ENCODE results near the gene ZCCHC3. TPM values are rescaled to one million over a fixed set of nuclear protein-coding genes. Genes with fewer than 3 reads are reported as not detected.

ZCCHC3 gene
- total RNA-seq, 2 donors from 2014 or later = 39.5 to 46.1 TPM

DNA sequence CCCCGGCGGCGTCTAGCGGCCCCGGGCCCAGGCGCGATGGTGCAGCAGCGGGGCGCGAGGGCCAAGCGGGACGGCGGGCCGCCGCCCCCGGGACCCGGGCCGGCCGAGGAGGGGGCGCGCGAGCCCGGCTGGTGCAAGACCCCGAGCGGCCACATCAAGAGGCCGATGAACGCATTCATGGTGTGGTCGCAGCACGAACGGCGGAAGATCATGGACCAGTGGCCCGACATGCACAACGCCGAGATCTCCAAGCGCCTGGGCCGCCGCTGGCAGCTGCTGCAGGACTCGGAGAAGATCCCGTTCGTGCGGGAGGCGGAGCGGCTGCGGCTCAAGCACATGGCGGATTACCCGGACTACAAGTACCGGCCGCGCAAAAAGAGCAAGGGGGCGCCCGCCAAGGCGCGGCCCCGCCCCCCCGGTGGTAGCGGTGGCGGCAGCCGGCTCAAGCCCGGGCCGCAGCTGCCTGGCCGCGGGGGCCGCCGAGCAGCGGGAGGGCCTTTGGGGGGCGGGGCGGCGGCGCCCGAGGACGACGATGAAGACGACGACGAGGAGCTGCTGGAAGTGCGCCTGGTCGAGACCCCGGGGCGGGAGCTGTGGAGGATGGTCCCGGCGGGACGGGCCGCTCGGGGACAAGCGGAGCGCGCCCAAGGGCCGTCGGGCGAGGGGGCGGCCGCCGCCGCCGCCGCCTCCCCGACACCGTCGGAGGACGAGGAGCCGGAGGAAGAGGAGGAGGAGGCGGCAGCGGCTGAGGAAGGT, 28.7 kb downstream of the ZCCHC3 start:
- peaks cover 12% of the 10 kb centered on the region for H3K36me3 ChIP-seq (ENCODE audit: control insufficient read depth, insufficient read depth, low read length)
- H3K4me1 ChIP-seq (ENCODE audit: control insufficient read depth, insufficient read depth, low read length) = peaks cover 8% of the 10 kb centered on the region
- peaks cover 35% of the 10 kb centered on the region for H3K4me1 Mint-ChIP-seq
- peak overlapping the region; percentile 83 for H3K4me3 ChIP-seq (ENCODE audit: low read length)
- H3K27ac ChIP-seq (ENCODE audit: low read depth, low read length) = peak overlapping the region; percentile 95
- peak overlapping the region; percentile 70 for H3K9ac ChIP-seq (ENCODE audit: extremely low read depth, low read length, poor library complexity, severe bottlenecking)
- H3K36me3 Mint-ChIP-seq (ENCODE audit: low read depth) = peaks cover 23% of the 10 kb centered on the region
- DNase-seq = peak; percentile 89
- H3K27me3 ChIP-seq (ENCODE audit: control insufficient read depth, insufficient read depth, low read length, poor library complexity, severe bottlenecking) = no peaks in the 10 kb centered on the region
- peaks cover 5% of the 10 kb centered on the region for H3K9me3 Mint-ChIP-seq
- TF ChIP-seq, protein P1, sequence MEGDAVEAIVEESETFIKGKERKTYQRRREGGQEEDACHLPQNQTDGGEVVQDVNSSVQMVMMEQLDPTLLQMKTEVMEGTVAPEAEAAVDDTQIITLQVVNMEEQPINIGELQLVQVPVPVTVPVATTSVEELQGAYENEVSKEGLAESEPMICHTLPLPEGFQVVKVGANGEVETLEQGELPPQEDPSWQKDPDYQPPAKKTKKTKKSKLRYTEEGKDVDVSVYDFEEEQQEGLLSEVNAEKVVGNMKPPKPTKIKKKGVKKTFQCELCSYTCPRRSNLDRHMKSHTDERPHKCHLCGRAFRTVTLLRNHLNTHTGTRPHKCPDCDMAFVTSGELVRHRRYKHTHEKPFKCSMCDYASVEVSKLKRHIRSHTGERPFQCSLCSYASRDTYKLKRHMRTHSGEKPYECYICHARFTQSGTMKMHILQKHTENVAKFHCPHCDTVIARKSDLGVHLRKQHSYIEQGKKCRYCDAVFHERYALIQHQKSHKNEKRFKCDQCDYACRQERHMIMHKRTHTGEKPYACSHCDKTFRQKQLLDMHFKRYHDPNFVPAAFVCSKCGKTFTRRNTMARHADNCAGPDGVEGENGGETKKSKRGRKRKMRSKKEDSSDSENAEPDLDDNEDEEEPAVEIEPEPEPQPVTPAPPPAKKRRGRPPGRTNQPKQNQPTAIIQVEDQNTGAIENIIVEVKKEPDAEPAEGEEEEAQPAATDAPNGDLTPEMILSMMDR (conservative IDR thresholded peaks at IDR 0.05) = no peak
- 0 to 1% methylated on average over 38 to 103 of the region's 103 CpGs for WGBS, 2 experiments (ENCODE audit: insufficient coverage in 1 of 2, insufficient read length in 1 of 2)
- peak overlapping the region; percentile 81 for H3K4me3 Mint-ChIP-seq
- peak overlapping the region; percentile 95 for H3K27ac Mint-ChIP-seq
- peaks cover 5% of the 10 kb centered on the region for H3K27me3 Mint-ChIP-seq (ENCODE audit: insufficient read depth)
- H3K9me3 ChIP-seq (ENCODE audit: control insufficient read depth, low read length) = no peaks in the 10 kb centered on the region

DNA sequence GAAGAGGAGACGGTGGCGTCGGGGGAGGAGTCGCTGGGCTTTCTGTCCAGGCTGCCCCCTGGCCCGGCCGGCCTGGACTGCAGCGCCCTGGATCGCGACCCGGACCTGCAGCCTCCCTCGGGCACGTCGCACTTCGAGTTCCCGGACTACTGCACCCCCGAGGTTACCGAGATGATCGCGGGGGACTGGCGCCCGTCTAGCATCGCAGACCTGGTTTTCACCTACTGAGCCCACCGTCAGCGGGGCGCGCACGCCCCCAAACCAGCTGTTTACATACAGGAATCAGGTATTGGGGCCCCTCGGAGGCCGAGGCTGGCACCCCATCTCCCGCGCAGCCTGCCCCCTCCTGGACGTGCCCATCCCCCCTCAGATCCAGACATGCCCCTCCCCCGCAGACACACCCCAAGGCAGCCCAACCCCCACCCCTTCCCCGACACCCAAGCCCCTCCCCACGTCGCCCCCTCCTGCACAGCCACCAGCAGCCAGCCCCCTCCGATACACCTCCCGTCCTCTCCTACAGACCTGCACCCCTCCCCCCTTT, 29.3 kb downstream of the ZCCHC3 start:
- H3K4me3 ChIP-seq (ENCODE audit: low read length) = peak overlapping the region; percentile 83
- peak; percentile 83 for DNase-seq
- peak overlapping the region; percentile 81 for H3K4me3 Mint-ChIP-seq
- peaks cover 35% of the 10 kb centered on the region for H3K4me1 Mint-ChIP-seq
- H3K36me3 Mint-ChIP-seq (ENCODE audit: low read depth) = peaks cover 18% of the 10 kb centered on the region
- H3K27me3 ChIP-seq (ENCODE audit: control insufficient read depth, insufficient read depth, low read length, poor library complexity, severe bottlenecking) = no peaks in the 10 kb centered on the region
- H3K27me3 Mint-ChIP-seq (ENCODE audit: insufficient read depth) = no peaks in the 10 kb centered on the region
- no peaks in the 10 kb centered on the region for H3K9me3 ChIP-seq (ENCODE audit: control insufficient read depth, low read length)
- H3K36me3 ChIP-seq (ENCODE audit: control insufficient read depth, insufficient read depth, low read length) = peaks cover 12% of the 10 kb centered on the region
- H3K27ac Mint-ChIP-seq = peak overlapping the region; percentile 68
- peak overlapping the region; percentile 70 for H3K9ac ChIP-seq (ENCODE audit: extremely low read depth, low read length, poor library complexity, severe bottlenecking)
- H3K9me3 Mint-ChIP-seq = peaks cover under 1% of the 10 kb centered on the region
- WGBS, 2 experiments (ENCODE audit: insufficient coverage in 1 of 2, insufficient read length in 1 of 2) = 0% methylated on average over 6 to 37 of the region's 38 CpGs
- peak overlapping the region; percentile 95 for H3K27ac ChIP-seq (ENCODE audit: low read depth, low read length)
- H3K4me1 ChIP-seq (ENCODE audit: control insufficient read depth, insufficient read depth, low read length) = peaks cover 8% of the 10 kb centered on the region
- TF ChIP-seq, protein P1 (conservative IDR thresholded peaks at IDR 0.05) = peak; percentile 15

DNA sequence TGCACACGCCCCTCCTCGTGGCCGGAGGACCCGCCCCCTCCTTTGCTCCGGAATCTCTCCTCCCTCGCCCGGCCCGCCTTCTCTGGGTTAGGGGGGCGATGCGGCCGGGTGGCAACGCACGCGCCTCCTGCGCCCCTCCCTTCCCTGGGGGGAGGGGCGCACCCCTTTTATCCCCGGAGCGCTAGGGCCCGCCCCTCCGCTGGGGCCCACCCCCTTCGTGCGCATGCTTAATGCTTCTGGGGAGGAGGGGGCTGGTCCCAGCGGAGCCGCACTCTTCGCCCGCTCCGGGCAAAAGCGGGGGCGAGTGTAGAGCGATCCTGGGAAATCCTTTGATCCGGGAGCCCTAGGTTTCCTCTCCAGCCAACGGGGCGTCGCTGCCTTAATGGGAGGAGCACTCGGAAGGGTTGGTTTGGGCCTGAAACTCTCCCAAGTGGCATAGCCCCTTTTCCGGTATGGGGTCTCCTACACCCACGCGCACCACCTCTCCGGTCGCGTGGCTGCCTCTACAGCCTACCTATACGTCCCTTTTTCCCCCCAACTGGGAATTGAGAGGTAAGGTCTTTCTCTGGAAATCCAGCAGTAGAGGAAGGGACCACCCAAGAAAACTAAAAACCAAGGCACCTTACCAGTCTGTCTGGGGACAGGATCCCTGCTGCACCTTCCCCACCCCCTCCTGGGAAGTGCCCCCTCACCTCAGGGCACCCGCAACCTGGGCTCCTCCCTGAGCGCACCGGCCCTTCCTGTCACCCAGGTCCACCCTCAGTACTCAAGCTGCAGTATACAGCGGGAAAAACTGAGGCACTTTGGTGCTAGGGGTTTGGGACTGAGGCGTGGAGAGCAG, 30.0 kb downstream of the ZCCHC3 start:
- Mint-ChIP-seq H3K4me1 (peaks cover 33% of the 10 kb centered on the region), H3K27ac (peak overlapping the region; percentile 48), H3K36me3 (ENCODE audit: low read depth) (peaks cover 18% of the 10 kb centered on the region), H3K9me3 (no peaks in the 10 kb centered on the region), H3K27me3 (ENCODE audit: insufficient read depth) (no peaks in the 10 kb centered on the region), H3K4me3 (peak overlapping the region; percentile 81)
- Histone ChIP-seq H3K4me3 (ENCODE audit: low read length) (peak overlapping the region; percentile 83), H3K9me3 (ENCODE audit: control insufficient read depth, low read length) (no peaks in the 10 kb centered on the region), H3K36me3 (ENCODE audit: control insufficient read depth, insufficient read depth, low read length) (peaks cover 12% of the 10 kb centered on the region), H3K27me3 (ENCODE audit: control insufficient read depth, insufficient read depth, low read length, poor library complexity, severe bottlenecking) (no peaks in the 10 kb centered on the region), H3K4me1 (ENCODE audit: control insufficient read depth, insufficient read depth, low read length) (peaks cover 8% of the 10 kb centered on the region), H3K27ac (ENCODE audit: low read depth, low read length) (peak overlapping the region; percentile 4), H3K9ac (ENCODE audit: extremely low read depth, low read length, poor library complexity, severe bottlenecking) (peak overlapping the region; percentile 66)
- WGBS, 2 experiments (ENCODE audit: insufficient coverage in 1 of 2, insufficient read length in 1 of 2) = 2 to 29% methylated on average over 3 to 46 of the region's 47 CpGs
- TF ChIP-seq, protein P1 (conservative IDR thresholded peaks at IDR 0.05) = no peak
- peak; percentile 97 for DNase-seq
